Tibial nerve (tissue), 4 donors: ENCODE results near the gene SAV1. TPM values are rescaled to one million over a fixed set of nuclear protein-coding genes. Genes with fewer than 3 reads are reported as not detected.

ENCODE experiments used
- DNase-seq, 2 donors: peaks; one replicate each; pipeline ENCODE4 v3.0.0-alpha.2; 2019; ENCODE audit warnings: low spot score in 2 of 2
- H3K27ac ChIP-seq, 4 donors: fragments of 200-600 bp; sonication (generic) in 3 of 4; one replicate each; pipeline ENCODE4 v1.5.1; 2017 to 2019; ENCODE audit warnings: mild to moderate bottlenecking in 1 of 4
- H3K27me3 ChIP-seq, 2 donors: fragments of 200-600 bp; sonication (generic) in 1 of 2; one replicate each; pipeline versions ENCODE4 v1.5.1 to v1.6.0; 2017 to 2019
- H3K36me3 ChIP-seq, 3 donors: fragments of 200-600 bp; sonication (generic); one replicate each; pipeline ENCODE4 v1.5.1; 2018 to 2019
- H3K4me1 ChIP-seq, 4 donors: fragments of 200-600 bp; sonication (generic) in 3 of 4; one replicate each; pipeline ENCODE4 v1.5.1; 2017 to 2019
- H3K4me3 ChIP-seq, 4 donors: fragments of 200-600 bp; sonication (generic) in 3 of 4; one replicate each; pipeline ENCODE4 v1.5.1; 2017 to 2019; ENCODE audit warnings: mild to moderate bottlenecking in 1 of 4, moderate library complexity in 1 of 4
- H3K9me3 ChIP-seq, 4 donors: fragments of 200-600 bp; sonication (generic) in 3 of 4; one replicate each; pipeline ENCODE4 v1.5.1; 2017 to 2019
- EP300 ChIP-seq, 2 donors: sonication (generic); formaldehyde crosslinking; IDR thresholded peaks; one replicate each; pipeline ENCODE4 v1.6.1; 2017; ENCODE audit warnings: antibody characterized with exemption in 2 of 2, mild to moderate bottlenecking in 1 of 2
- POLR2A ChIP-seq, 2 donors: fragments of 450-650 bp; IDR thresholded peaks; one replicate each; pipeline ENCODE4 v1.6.1; 2017; ENCODE audit warnings: antibody characterized with exemption in 2 of 2, mild to moderate bottlenecking in 2 of 2, moderate library complexity in 2 of 2
- WGBS, 2 donors: methylation state at CpG; one replicate each; pipeline ENCODE4 v1.1.5; 2018; 5-methylcytosine and 5-hydroxymethylcytosine counted together
- total RNA-seq, 4 donors: library from RNA; depleted of rRNA; stranded (reverse); fragments of >200 nt; gene quantifications; one replicate each; pipeline ENCODE4 v1.1.0, GENCODE V29; 2016
- TF ChIP-seq, protein P1 (sequence below), 5 experiments: fragments of 200-600 bp in 3 of 5; fragments of 450-650 bp in 2 of 5; sonication (generic) in 3 of 5; IDR thresholded peaks; one replicate each; pipeline ENCODE4 v1.5.1; 2016 to 2019; ENCODE audit warnings: antibody characterized with exemption in 5 of 5, mild to moderate bottlenecking in 3 of 5, moderate library complexity in 2 of 5

The SAV1 gene
- total RNA-seq, 4 donors from 2014 or later: 35.1 to 62.3 (median 47.4) TPM

DNA sequence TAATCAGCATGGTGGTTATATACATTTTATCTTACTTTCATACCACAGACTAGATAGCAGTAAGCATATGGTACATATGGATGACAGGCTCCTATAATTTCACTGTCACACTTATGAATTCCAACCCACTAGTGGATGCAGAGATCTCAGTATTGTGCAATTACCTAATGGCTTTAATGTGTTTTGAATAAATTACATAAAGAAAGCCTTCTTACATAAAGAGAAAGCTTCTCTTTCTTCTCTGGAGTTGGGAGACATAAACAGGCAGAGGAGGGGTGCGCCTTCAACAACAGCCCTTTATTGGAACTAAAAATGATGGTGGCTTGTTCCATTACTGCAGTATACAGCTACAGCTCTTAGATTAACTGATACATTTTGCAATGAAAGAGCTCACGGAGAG lies 52.6 kb downstream of the SAV1 start:
- Histone ChIP-seq H3K27me3 (no peaks in the 10 kb centered on the region), H3K4me1 (peaks cover 0 to 16% (median 0%) of the 10 kb centered on the region in 4 donors), H3K4me3 (no peak overlapping the region), H3K27ac (peak overlapping the region in 3 of 4 donors; percentile 24 to 65 (median 51)), H3K36me3 (peaks cover 0 to 11% (median 3%) of the 10 kb centered on the region in 3 donors), H3K9me3 (no peaks in the 10 kb centered on the region)
- peak in 1 of 2 donors; percentile 52 for TF ChIP-seq EP300 (IDR thresholded peaks at IDR 0.05)
- TF ChIP-seq, protein P1, sequence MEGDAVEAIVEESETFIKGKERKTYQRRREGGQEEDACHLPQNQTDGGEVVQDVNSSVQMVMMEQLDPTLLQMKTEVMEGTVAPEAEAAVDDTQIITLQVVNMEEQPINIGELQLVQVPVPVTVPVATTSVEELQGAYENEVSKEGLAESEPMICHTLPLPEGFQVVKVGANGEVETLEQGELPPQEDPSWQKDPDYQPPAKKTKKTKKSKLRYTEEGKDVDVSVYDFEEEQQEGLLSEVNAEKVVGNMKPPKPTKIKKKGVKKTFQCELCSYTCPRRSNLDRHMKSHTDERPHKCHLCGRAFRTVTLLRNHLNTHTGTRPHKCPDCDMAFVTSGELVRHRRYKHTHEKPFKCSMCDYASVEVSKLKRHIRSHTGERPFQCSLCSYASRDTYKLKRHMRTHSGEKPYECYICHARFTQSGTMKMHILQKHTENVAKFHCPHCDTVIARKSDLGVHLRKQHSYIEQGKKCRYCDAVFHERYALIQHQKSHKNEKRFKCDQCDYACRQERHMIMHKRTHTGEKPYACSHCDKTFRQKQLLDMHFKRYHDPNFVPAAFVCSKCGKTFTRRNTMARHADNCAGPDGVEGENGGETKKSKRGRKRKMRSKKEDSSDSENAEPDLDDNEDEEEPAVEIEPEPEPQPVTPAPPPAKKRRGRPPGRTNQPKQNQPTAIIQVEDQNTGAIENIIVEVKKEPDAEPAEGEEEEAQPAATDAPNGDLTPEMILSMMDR (IDR thresholded peaks at IDR 0.05): no peak
- 54 to 57% methylated on average over 2 of the region's 2 CpGs for whole genome bisulfite sequencing, 2 donors
- no peak for DNase-seq

DNA sequence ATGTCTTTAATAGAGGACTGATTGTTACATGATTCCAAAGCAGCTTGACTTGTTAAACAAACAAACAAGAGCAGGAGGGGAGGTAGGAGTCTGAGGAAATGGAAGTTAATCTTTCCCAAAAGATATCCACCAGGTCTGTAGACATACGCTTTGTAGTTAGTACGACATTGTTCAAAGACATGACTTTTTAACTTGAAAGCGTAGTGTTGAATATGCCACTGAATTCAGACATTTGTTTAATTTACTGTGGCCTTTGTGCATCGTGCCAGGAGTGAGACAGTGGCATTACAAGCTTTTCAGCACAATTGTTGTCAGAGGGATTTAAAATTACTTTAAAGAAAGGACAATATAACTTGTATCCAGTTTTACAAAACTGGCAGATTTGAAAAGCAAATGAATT lies 53.0 kb downstream of the SAV1 start:
- Histone ChIP-seq H3K4me3 (no peak overlapping the region), H3K9me3 (no peaks in the 10 kb centered on the region), H3K4me1 (peaks cover 0 to 12% (median 0%) of the 10 kb centered on the region in 4 donors), H3K27ac (peak overlapping the region in 3 of 4 donors; percentile 24 to 65 (median 51)), H3K27me3 (no peaks in the 10 kb centered on the region), H3K36me3 (peaks cover 0 to 11% (median 3%) of the 10 kb centered on the region in 3 donors)
- TF ChIP-seq, protein P1 (IDR thresholded peaks at IDR 0.05): no peak
- TF ChIP-seq POLR2A (IDR thresholded peaks at IDR 0.05) (no peak), EP300 (IDR thresholded peaks at IDR 0.05) (no peak)
- 45 to 46% methylated on average over 4 of the region's 4 CpGs for WGBS, 2 donors
- DNase-seq: no peak

DNA sequence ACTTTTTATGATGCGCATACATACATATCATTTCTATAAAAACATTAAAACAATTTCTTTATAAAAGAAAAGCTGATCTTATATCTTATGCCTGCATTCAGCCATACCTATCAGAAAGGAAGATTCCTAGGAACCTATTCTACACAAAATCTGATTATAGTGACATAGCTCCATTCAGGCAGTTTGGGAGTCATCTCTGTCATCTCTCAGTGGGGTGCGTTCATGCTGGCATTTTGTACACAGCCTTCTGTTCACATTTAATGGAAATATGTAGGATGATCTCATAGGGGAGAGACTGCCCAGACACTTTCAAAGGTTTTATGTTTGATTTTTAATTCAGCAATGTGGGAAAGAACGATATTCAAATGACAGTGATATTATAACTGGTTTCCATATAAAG lies 55.3 kb downstream of the SAV1 start:
- TF ChIP-seq, protein P1 (IDR thresholded peaks at IDR 0.05): no peak
- no peak for TF ChIP-seq POLR2A (IDR thresholded peaks at IDR 0.05)
- no peak for TF ChIP-seq EP300 (IDR thresholded peaks at IDR 0.05)
- H3K27me3 ChIP-seq: no peaks in the 10 kb centered on the region
- no peak for DNase-seq
- no peak overlapping the region for H3K27ac ChIP-seq
- no peak overlapping the region for H3K4me3 ChIP-seq
- no peaks in the 10 kb centered on the region for H3K9me3 ChIP-seq
- H3K4me1 ChIP-seq: peaks cover 0 to 5% (median 0%) of the 10 kb centered on the region in 4 donors
- WGBS, 2 donors: 73 to 74% methylated on average over 3 of the region's 3 CpGs
- H3K36me3 ChIP-seq: peaks cover 0 to 11% (median 3%) of the 10 kb centered on the region in 3 donors

DNA sequence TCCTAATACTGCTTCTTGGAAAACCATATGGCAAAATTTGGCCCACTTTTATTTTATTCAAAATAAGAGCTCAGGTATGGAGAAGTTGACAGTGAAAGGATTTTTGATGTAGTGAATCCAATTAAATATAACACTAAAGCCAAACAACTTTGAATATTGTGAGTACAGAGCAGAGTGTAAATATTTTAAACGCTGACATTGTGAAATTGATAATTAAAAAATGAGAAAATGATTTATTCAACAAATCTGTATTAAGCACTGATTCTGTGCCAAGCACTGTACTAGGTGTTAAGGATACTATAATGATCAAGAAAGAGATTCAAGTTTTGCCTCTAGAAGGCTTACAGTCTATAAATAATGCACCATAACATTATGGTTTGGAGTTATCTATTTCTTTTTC lies 57.6 kb downstream of the SAV1 start:
- 93 to 94% methylated on average over 1 of the region's 1 CpG for WGBS, 2 donors
- no peak for TF ChIP-seq EP300 (IDR thresholded peaks at IDR 0.05)
- TF ChIP-seq POLR2A (IDR thresholded peaks at IDR 0.05): no peak
- TF ChIP-seq, protein P1 (IDR thresholded peaks at IDR 0.05): no peak
- Histone ChIP-seq H3K4me1 (peaks cover 0 to 23% (median 4%) of the 10 kb centered on the region in 4 donors), H3K9me3 (no peaks in the 10 kb centered on the region), H3K27ac (no peak overlapping the region), H3K4me3 (no peak overlapping the region), H3K36me3 (no peaks in the 10 kb centered on the region), H3K27me3 (no peaks in the 10 kb centered on the region)
- DNase-seq: no peak

DNA sequence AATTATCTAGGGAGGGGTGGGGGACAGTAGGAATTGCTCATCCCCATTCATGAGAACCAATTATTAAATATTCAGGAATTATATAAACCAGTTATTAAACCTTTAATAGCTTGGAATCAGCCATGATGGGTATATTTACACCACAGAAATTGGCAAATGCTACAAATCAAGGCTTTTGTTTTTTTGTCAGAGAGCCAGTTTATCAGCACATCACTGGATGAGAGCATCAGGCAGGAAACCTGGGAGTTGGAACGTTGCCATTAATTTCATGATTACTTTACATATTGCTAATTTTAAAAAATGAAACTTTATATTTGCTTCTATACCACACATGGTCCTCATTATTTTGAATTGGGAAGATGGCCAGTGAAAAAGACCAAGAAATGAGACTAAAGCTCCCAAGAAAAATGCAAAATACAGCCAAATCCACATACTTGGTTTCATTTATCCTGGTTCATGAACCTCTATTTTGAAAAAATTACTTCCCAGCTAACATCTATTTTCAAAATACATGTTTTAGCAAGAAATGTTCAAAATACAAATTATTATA lies 59.7 kb downstream of the SAV1 start:
- Histone ChIP-seq H3K4me1 (peaks cover 0 to 20% (median 4%) of the 10 kb centered on the region in 4 donors), H3K27me3 (no peaks in the 10 kb centered on the region), H3K9me3 (no peaks in the 10 kb centered on the region), H3K27ac (no peak overlapping the region), H3K36me3 (no peaks in the 10 kb centered on the region), H3K4me3 (no peak overlapping the region)
- WGBS, 2 donors: 62 to 72% methylated on average over 1 of the region's 1 CpG
- TF ChIP-seq EP300 (IDR thresholded peaks at IDR 0.05) (no peak), POLR2A (IDR thresholded peaks at IDR 0.05) (no peak)
- TF ChIP-seq, protein P1 (IDR thresholded peaks at IDR 0.05): no peak
- no peak for DNase-seq
